GM13977 (cell line): ENCODE measurements around the gene GNAQ.

Experiments used
- DNase-seq: peaks from one replicate; pipeline ENCODE4 v3.0.0; 2012; ENCODE audit warnings: low spot score
- in situ Hi-C: fragments of 300-500 bp; cut with MboI; formaldehyde crosslinking; loops from one replicate; pipeline ENCODE4 v1.12.0; 2022; ENCODE audit warnings: low sequenced_read_pairs, low pct_unique_long_range_greater_than_20kb, mixed read lengths, inconsistent platforms; ENCODE audit not compliant: unreplicated experiment
- TF ChIP-seq, protein P1 (sequence below): IDR thresholded peaks from 2 replicates; pipeline ENCODE4 v1.5.1; 2012; ENCODE audit warnings: mild to moderate bottlenecking, control low read depth; ENCODE audit not compliant: insufficient read depth; ENCODE audit errors: extremely low read depth, missing control alignments

Gene GNAQ

DNA sequence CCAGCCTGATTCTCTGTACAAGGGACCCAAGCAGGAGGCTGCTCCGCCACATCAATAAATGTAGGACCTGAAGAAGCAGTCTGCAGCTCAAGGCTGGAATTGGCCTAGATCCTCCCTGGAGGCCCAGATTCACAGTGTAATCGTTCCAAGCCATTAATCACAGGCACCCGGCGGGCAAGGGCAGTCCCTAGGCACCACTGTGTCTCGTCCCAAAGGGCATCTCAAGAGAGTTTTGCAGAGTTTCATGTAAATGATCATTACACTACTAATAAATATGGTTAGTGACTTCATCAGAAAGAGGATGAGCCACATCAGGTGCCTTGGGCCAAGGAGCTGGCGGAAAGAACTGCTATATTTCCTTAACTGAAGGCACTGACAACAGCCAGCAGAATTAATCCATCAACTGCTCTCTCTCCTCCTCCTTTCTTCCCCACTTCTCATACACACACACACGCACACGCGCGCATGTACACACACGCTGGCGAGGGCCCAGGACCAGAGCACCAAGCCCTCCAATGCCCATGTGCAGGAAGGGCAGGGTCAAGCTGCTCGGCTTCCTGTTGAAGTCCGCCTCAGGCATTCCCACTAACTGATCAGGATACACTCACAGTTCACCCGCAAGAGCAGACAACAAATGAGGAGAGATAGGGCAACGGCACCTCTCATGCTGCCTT lies 33.9 kb downstream of the GNAQ start:
- TF ChIP-seq, protein P1, sequence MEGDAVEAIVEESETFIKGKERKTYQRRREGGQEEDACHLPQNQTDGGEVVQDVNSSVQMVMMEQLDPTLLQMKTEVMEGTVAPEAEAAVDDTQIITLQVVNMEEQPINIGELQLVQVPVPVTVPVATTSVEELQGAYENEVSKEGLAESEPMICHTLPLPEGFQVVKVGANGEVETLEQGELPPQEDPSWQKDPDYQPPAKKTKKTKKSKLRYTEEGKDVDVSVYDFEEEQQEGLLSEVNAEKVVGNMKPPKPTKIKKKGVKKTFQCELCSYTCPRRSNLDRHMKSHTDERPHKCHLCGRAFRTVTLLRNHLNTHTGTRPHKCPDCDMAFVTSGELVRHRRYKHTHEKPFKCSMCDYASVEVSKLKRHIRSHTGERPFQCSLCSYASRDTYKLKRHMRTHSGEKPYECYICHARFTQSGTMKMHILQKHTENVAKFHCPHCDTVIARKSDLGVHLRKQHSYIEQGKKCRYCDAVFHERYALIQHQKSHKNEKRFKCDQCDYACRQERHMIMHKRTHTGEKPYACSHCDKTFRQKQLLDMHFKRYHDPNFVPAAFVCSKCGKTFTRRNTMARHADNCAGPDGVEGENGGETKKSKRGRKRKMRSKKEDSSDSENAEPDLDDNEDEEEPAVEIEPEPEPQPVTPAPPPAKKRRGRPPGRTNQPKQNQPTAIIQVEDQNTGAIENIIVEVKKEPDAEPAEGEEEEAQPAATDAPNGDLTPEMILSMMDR, result no peak
- no peak for DNase-seq
- in situ Hi-C loops, result no loop called here

DNA sequence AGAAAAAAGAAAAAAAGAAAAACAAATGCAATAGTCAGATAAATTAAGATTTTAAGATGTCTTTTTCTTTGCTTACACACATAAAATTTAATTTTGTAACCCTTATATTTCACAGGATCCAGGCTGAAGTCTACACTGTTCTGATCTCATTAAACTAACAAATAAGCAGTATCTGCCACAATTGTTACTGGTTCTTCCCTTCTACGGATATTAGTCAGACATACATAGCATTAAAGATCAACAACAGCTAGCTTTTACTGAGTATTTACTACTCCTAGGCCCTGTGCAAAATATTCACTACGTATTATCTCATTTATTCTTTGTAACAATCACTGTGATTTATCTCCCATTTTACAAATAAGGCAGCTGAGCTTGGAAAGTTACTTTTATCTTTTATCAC lies 34.9 kb downstream of the GNAQ start:
- in situ Hi-C loops, result no loop called here
- TF ChIP-seq, protein P1, result no peak
- no peak for DNase-seq

DNA sequence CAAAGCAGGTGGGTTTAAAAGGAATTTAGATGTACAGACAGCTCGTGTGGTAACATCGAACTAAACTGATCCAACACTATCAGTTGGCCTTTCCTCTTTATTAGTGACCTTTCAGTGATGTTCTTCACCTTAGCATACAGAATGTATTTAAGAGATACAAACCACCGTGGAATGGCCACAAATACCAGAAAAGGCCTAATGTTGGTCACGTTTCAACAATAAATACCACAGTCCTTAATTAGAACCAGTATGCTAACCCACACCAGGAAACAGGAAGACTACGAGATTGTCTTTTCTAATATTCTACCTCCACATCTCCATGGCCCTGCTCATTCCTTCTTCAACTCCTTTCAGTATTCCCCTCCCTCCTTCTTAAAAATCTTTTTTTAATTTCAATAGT lies 40.4 kb downstream of the GNAQ start:
- DNase-seq, result no peak
- TF ChIP-seq, protein P1, result no peak
- in situ Hi-C loops, result no loop called here

DNA sequence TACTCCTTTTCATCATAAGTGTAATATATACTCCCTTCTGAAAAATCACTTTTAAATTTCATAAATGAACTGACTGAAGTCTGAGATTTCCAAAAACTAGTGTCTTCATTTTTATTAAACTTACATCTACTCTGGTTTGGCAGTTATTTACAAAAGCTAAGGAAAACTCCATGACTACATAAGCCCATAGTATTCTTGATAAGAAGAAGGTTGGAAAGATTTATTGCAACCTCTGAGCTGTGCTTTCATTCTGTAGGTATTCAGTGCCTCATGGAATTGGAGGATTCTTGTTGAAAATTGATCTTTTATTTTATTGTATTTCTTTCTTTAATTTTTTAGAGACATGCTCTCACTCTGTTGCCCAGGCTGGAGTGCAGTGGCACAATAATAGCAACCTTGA lies 41.7 kb downstream of the GNAQ start:
- no peak for DNase-seq
- TF ChIP-seq, protein P1, result no peak
- in situ Hi-C loops, result no loop called here

DNA sequence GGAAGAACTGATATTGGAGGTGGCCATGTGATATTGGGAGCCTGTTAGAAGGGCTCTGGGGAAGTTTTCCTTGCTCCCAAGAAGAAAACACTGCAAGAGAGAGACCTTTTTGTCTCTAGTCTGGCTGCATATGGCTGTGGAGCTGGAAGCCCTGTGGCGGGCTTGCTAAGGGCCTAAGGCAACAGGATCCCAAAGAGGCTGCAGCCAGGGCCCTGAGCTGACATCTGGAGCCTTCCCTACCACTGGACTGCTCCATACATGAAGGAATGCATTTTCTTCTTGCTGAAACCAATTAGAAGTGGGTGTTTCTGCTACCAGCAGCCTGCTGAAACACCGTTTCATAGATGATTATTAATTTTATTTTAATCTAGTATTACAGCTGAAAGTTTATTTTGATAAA lies 42.2 kb downstream of the GNAQ start:
- in situ Hi-C loops, result no loop called here
- no peak for DNase-seq
- TF ChIP-seq, protein P1, result no peak

DNA sequence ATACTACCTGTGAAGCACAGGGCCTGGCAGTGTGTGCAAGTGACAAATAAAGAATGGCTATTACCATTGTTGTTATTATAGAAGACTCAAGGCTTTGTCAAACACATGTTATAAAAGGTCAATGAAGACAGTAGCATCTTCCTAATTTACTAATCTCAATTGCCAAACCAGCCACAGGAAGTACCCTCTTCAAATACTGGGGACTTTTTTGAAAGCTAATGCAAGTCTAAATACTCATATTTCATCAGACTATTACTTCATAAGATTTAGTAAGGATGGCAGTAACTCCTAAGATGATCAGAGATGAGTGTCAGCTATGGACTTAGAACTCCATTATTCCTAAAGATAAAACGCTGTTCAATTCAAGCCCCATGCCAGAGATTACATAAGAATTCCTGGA lies 43.0 kb downstream of the GNAQ start:
- no peak for DNase-seq
- TF ChIP-seq, protein P1, result no peak
- in situ Hi-C loops, result no loop called here
